NCI-H1092 (cell line): ENCODE results near the gene P3R3URF.

ENCODE experiments used
- DNase-seq: peaks from one replicate; lab custom pipeline; 2025; lab: John Stamatoyannopoulos, UW

The P3R3URF gene

DNA sequence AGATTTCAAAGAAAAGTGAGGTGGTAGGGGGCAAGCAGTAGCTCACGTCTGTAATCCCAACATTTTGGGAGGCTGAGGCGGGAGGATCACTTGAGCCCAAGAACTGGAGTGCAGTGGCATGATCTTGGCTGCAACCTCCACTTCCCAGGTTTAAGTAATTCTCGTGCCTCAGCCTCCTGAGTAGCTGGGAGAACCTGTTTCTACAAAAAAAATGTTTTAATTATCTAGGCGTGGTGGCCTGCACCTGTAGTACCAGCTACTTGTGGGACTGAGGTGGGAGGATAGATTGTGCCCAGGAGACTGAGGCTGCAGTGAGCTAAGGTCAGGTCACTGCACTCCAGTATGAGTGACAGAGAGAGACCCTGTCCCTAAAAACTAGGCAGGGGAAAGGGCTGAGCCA is 4.0 kb downstream of the P3R3URF start:
- DNase-seq, result no peak

- no peak for DNase-seq
These were observed 4.4 kb downstream of the P3R3URF start for GRCh38 chr1:46171871-46172270.

DNA sequence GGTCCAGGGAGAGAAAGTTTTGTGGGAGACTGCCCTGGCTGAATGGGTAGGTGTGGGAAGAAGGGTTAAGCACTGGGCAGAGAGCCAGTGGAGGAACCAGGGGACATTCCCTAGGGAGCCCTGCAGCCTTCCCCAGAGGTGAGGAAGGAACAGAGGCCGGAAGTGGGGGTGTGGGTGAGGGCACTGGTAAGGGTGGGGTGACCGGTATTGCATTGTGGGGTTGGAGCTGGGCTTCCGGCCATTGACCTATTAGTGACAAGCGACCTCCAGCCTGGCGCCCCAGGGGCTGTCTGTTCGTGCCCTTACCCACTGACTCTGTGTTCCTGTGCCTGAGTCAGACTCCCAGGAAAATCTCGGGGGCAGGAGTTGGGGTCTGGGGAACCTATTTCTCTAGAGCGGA is 4.9 kb downstream of the P3R3URF start:
- DNase-seq, result no peak

- DNase-seq, result no peak
These were observed 6.4 kb downstream of the P3R3URF start for GRCh38 chr1:46169811-46170454.

- no peak for DNase-seq
These were observed 7.8 kb downstream of the P3R3URF start for GRCh38 chr1:46168477-46168876.

DNA sequence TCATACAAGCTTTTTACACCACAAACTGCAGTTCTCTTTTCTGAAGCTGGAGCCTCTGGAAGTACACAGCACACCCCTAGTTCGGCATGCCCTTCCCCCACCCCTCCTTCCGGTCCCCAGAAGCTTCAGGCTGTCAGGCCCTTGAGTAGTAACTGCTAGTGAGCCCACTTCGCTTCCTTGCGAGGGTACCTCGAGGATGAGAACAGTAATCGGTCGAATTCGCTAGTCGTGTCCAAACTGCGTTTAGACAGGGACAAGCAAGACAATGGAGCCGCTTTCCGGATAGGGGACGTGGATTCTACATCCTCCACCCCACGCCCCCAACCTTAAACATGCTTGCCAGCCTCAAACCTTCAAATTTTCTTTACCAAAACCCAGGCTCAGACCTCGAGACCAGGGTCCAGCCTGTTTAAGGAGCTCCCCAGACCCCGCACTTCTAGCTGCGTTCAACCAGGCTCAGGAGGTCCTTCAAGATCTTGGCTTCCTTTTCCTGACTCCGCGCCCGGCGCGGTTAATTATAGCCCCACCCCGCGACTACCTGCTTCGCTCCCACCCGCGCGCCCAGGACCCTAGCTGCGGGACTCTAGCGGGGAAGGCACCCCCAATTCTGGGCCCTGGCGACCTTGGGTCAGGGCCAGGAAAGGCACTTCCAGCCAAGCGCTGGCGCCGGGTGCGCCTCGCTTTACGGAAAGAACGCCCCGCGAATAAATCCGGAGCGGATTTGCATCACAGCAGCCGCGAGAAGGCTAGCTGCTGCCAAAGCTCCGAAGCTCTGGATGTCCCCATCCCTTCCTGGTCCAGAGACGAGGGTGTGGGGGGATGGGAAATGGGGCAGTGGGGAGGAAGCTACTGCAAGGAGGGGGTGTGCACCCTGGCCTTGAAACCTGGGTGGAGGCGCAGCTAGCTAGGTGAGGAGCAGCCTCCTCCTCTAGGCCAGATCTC is 9.5 kb downstream of the P3R3URF start:
- DNase-seq, result no peak

DNA sequence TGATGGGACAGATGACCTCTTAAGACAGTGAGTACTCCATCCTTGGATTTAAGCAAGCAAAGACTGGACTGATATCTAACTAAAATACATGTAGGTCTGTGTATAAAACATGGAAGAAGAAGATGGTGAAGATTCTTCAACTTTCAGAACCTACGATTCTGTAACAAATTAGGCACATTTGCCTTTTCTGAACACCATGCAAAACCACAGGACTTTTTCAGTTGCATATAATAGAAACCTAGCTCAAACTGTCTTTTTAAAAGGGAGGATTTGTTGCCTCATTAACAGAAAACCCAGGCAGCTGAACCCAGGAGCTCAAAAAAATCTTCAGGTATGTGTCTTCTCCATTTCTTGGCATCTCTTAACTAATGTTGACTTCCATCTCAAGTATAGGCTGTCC is 16.1 kb downstream of the P3R3URF start:
- no peak for DNase-seq

GRCh38 chr1:46159516-46159915 is 16.8 kb downstream of the P3R3URF start:
- no peak for DNase-seq

GRCh38 chr1:46158312-46159281 is 17.7 kb downstream of the P3R3URF start:
- no peak for DNase-seq

DNA sequence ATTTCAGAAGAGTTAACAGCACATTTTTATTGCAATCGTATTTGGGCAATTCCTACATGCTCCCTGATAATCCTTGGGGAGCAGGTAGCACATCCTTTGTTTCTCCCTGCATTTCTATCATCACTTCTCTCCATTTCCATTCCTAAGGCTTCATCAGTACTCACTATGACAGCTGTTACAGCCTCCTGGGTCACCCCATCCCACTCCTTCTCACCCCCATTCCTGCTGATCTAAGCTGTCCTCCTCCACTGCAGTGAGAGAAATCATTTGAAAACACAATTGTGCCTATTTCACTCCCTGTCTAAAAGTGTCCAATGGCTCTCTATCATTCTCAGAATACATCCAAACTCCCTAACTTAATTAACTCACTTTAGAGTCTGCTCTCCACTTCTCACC is 18.4 kb downstream of the P3R3URF start:
- no peak for DNase-seq

GRCh38 chr1:46153732-46154131 is 22.6 kb downstream of the P3R3URF start:
- DNase-seq, result no peak

- no peak for DNase-seq
These were observed 23.1 kb downstream of the P3R3URF start for GRCh38 chr1:46153228-46153627.

DNA sequence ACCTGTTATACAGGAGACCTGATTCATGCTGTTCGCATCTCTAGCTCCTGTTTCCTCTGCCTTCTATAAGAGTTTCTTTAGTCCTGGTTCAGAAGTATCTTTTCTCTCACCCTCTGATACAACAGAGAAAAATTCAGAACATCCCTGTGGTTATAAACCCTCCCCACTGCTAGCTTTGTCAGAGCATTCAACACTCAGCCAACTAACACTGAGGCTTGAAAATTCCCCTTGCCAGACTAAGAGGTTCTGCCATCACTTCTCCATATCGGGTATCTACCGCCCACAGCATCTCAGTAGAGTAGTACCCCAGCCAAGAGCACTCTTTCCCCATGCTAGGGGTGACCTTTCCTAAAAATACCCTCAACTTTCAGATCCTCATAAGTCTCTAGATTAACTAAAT is 24.3 kb downstream of the P3R3URF start:
- DNase-seq, result no peak

- no peak for DNase-seq
These were observed 26.2 kb downstream of the P3R3URF start for GRCh38 chr1:46150085-46150484.

- DNase-seq, result no peak
These were observed 28.0 kb downstream of the P3R3URF start for GRCh38 chr1:46148318-46148717.

DNA sequence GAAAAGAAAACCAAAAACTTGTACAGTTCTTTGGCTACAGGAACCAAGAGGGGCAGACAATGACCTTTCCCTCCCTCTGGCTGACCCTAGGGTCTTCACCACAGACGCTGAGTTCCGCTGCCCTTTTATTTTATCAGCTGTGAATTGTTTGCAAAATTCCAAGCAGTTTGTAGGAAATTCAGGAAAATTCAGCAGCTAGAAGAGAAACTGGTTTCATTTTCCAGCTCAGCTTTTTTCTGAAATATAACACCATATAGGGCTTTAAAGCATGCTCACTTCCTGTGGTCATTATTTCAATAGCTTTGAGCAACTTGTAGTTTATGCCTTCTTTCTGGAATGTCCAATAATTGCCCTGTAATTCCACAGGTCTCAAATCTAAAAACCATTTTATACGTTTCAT is 38.4 kb downstream of the P3R3URF start:
- DNase-seq, result no peak

DNA sequence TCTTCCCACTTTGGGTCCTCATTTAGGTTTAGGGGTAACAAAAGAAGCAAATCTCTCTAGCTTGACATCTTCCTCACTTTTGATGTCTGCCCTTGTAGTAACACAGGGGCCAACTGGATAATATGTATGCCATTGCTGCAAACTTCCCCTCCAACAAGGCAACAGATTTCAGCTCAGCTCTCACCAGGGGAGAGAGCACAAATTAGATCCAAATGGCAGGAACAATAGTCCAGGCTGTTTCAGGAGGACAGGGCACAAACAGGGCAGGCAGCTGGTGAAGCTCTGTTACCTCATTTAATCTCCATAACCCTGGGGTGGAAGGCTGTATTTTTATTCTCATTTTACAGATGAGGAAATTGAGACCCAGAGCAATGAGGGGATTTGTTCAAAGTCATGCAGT is 39.6 kb downstream of the P3R3URF start:
- no peak for DNase-seq

DNA sequence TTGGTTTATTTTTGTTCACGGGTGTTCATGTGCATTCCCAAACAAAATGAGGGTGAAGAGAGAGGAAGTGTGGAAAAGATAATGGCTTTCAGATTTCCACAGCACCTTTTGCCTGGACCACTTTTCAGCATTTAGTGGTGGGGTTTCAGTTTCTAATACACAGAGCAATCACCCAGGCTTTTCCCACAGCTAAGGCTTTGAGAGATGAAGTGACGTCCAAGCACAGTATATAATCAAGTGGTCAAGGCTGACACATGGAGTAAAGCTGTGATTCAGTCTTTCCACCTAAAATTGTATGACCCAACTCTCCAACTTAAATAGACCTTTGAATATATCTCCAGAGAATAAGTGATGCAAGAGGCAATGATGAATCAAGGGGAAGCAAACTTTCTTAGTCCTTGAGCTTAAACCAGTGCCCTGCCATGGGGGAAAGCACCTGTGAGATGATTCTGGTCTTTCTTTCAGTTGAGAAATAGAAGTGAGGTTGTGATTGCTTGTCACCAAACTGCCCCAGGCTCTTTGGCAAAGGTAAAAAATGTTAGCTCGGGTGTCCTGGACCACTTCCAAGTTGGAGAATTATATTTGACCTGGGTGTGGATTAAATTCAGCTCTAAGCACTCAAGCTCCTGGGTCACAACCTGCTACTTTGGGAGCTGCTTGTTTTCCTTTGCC is 41.5 kb downstream of the P3R3URF start:
- peak; percentile 26 for DNase-seq

GRCh38 chr1:46133781-46134350 is 42.4 kb downstream of the P3R3URF start:
- no peak for DNase-seq

GRCh38 chr1:46133181-46133658 is 43.1 kb downstream of the P3R3URF start:
- DNase-seq, result peak; percentile 91

DNA sequence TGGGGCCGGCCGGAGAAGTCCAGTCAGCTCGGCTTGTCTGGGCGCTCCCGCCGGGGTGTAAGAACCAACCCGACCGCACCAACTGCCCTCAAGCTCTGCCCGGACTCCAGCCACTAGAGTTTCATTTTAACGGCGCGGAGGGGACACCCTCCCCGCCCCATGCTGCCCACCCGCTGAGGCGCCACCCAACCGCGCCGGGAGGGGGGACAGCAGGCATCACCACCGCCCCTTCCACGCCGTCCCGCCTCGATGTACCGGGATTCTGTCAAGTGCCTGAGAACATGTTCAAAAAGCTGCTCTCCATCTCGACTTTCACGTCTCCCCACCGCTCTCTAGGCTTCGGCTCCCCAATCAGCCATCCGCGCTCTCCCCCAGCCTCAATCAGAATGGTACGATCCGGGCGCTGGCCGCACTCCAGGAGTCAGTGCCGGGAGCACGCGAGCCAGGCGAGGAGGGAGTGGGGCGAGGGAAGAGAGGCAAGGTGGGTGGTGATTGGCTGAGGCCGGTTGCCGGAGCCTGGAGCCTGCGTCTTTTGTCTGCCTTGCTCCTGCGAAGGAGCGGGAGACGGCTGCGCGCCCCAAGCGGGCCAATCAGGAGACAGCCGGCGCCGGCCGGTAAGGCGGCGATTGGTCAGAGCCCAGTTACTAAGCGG is 43.6 kb downstream of the P3R3URF start, which contains the start of gene PIK3R3:
PIK3R3 (minus strand) TSS at position 101 of the 652 bp plus-strand sequence. CDS start 677 bp downstream, outside the sequence.
- peak; percentile 92 for DNase-seq
